HG03045 (cell line): ENCODE measurements around the gene HMCN1.
"Not testable (repeated sequence)": the region's sequence is repeated elsewhere in the genome, so short reads cannot be mapped to it uniquely, and the experiment has no call there.

Experiments
- ATAC-seq: cut with Tn5 transposase; IDR thresholded peaks from one replicate; pipeline ENCODE4 v1.9.1; 2021; ENCODE audit warnings: mild to moderate bottlenecking, moderate library complexity; ENCODE audit not compliant: unreplicated experiment

HMCN1 gene

GRCh38 chr1:185739967-185740366 lies 5.8 kb downstream of the HMCN1 start:
- ATAC-seq, result peak; percentile 74

DNA sequence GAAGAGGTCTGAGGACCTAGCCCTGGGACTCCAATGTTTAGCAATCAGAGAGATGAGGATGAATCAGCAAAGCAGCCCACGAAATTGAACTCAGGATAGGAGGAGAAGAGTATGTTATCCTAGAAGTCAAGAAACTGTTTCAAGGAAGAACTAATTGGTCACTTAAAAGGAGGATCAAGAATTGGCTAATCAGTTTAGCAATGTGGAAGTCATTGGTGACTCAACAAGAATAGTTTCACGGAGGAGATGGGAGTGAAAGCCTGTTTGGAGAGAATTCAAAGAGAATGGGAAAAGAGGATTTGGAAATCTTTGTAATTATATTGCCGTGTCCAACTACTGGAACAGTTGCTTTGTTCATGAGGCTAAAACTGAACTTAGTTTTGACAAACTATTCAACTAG lies 7.4 kb downstream of the HMCN1 start:
- ATAC-seq, result no peak

DNA sequence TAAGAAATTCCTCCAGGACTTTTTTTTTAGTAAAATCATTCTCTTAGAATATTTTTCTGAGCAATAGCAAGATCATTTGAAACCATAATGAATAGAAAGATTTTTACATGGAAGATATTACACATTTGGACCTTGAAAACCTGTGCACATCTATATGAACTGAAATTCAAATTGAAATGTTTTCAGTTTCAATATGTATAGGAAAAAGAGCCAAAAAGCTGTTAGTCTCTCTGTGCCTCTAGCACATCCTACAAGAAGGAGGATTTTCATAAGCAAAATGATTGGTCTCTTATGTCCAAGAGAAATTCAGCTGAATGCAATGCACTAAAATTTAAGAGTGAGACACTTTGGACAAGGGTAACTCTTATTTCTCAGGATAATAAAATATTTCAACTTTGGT lies 8.2 kb downstream of the HMCN1 start:
- ATAC-seq, result no peak

- ATAC-seq, result no peak
These were observed 11.0 kb downstream of the HMCN1 start for GRCh38 chr1:185745165-185745564.

DNA sequence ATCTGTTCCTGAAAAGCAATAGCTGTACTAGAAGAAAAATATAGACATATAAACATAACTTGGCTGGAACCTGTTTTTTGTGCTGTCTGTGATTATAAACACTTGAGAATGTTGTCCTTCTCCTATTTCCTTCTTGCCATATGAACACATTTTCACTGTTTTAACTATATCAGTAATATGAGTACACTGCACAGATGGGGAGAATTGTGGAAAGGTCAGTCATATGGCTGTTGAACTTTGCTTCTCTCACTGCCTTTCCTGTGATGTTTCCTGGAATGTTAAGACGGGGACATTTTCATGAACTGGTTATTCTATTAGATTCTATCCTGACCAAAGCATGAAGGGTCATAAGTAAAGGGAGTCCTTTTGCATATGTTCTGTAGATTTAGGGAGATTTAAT lies 24.9 kb downstream of the HMCN1 start:
- ATAC-seq, result no peak

DNA sequence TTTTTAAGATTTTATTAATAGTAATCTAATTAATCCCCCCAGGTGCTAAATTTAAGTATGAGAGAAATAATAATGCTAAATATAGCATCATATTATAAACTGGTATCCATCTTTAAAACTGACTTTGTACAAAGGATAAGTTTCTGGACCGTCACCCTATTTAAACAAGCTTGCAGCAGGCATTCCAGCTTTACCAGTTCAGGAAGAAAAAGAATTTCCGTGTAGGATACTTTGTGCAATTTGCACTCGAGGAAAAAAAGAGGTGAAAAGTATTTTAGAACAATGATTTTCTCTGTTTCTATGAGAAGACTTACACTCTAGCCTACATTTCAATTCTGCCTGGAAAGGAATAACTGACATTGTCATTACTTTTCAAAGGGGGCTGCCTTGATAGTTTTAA lies 27.6 kb downstream of the HMCN1 start:
- no peak for ATAC-seq

GRCh38 chr1:185767508-185768120 lies 33.4 kb downstream of the HMCN1 start:
- ATAC-seq, result no peak

DNA sequence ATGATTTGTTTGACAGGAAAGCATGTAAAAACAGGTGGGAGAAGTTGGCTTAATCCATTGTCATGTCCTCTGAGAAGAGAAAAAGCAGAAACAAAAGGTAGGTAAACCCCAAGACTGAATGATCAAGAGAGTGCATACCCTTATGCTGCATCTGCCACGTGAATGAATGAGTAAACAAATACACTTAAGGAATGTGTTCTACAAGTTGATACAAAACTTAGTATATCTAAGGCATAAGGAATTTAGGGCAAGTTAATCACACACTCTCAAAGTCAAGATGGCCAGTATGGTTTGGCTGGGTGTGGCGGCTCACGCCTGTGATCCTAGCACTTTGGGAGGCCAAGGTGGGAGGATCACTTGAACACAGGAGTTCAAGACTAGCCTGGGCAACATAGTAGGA lies 34.2 kb downstream of the HMCN1 start:
- no peak for ATAC-seq

GRCh38 chr1:185769136-185769535 lies 34.9 kb downstream of the HMCN1 start:
- ATAC-seq, result no peak

DNA sequence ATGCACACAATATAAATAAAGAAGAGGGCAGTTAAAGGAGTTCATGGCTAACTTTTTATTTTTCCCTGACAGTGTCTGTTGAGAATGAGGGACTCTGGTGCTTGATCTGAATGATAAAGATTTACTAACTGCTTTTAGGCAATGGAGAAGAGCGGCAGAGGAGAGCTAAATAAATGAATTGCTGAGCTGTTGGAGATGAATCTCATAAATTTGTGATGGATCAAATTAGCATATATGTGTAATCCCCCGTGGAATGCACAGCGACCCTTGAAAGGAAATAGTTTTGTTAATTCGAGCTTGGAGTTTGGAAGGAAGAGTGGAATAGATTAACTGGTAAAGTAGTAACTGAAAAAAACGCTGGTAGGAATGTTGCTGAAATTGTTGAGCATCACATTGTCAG lies 40.2 kb downstream of the HMCN1 start:
- ATAC-seq, result no peak

GRCh38 chr1:185775501-185775900 lies 41.3 kb downstream of the HMCN1 start:
- no peak for ATAC-seq

- no peak for ATAC-seq
These were observed 42.3 kb downstream of the HMCN1 start for GRCh38 chr1:185776522-185776921.

- ATAC-seq, result not testable (repeated sequence)
These were observed 49.7 kb downstream of the HMCN1 start for GRCh38 chr1:185783860-185784259.

- ATAC-seq, result no peak
These were observed 51.4 kb downstream of the HMCN1 start for GRCh38 chr1:185785586-185785985.

DNA sequence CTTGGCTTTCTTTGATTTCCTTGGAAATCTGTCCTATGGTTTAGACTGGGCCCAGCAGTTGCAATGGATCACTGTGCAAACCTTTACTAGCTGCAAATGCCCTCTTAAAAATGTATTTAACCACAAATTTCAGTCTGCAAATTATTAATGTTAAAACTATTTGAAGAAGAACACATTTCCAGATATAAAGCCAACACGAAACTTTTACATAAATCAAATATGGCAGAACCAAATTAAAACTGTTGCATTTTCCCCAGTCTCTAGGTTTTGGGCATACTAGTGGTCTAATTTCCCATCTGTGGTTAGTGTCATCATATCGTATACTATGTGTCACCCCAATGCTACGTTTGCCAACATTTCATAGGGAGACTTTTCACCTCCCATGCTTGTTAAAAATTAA lies 52.3 kb downstream of the HMCN1 start:
- no peak for ATAC-seq

DNA sequence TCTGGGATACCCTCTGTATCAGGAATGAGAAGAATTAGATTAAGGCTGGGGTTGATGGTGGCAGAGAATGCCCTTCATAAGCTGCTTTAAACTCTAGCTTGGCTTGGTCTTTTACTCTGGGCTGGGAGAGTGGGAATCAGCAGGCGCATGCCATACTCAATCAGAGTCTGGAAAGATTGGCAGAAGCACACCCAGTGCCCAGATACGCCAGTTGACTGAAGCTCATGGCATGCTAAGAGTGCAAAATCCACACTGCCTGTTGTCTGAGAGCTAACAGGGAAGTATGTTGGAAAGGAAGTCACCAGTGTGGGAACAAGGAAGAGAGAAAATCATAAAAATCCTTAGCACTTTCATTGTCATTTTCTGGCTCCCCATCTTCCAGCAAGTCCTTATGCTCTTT lies 53.0 kb downstream of the HMCN1 start:
- no peak for ATAC-seq

- ATAC-seq, result no peak
These were observed 54.2 kb downstream of the HMCN1 start for GRCh38 chr1:185788386-185788785.

DNA sequence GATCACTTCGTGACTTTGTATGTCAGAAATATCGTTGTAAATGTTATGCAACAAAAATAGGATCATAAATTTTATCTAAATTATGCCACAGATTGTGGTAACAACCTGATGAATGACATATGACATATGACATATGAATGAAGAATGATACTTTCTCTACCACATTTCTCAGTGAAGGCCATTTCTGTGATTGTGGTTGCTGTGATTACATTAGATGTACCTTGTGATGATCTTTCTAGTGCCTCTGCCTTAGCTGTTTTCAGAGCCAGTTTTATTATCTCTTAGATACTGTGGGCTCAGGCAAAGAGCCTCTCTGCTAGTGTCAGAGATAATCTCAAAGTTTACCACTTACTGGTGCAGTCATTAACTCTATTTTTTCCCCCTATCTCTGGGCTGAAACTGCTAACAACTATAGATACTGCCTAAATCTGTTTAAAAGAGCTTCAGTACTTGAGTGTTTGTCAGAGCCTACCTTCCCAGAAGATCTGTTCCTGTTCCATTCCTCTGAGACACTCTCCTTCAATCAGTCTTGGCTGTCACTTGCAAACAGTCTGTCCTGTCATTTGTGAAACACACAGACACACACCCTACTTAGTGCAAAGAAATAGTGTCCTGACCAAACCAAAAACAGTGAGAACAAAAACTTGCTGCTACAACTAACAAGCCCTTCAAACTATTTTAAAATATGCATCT lies 55.5 kb downstream of the HMCN1 start:
- no peak for ATAC-seq

GRCh38 chr1:185790194-185790735 lies 56.1 kb downstream of the HMCN1 start:
- no peak for ATAC-seq

- ATAC-seq, result no peak
These were observed 57.8 kb downstream of the HMCN1 start for GRCh38 chr1:185792040-185792439.

DNA sequence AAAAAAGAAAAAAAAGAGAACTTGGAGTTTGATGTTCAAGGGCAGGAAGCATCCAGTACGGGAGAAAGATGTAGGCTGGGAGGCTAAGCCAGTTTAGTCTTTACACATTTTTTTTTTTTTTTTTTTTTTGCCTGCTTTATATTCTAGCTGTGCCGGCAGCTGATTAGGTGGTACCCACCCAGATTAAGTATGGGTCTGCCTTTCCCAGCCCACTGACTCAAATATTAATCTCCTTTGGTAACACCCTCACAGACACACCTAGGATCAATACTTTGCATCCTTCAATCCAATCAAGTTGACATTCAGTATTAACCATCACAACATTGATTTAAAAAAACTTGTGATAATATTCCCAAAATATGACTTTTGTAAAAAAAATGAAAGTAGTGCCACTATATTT lies 60.3 kb downstream of the HMCN1 start:
- ATAC-seq, result not testable (repeated sequence)

- ATAC-seq, result no peak
These were observed 61.0 kb downstream of the HMCN1 start for GRCh38 chr1:185795181-185795580.

DNA sequence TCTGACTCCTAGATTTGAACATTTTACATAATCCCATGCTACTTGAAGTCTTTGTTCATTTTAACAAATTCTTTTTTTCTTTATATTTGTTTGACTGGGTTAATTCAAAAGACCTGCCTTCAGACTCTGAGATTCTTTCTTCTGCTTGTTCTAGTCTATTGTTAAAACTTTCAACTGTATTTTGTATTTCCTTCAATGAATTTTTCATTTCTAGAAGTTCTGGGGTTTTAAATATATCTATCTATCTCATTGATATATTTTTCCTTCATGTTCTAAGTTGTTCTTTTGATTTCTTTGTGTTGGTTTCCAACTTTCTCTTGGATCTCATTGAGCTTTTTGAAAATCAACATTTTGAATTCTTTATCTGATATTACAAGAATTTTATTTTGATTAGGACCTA lies 64.3 kb downstream of the HMCN1 start:
- no peak for ATAC-seq
